Osteoblast (primary cell): ENCODE results near the gene ANKFN1. TPM values are rescaled to one million over a fixed set of nuclear protein-coding genes. Genes with fewer than 3 reads are reported as not detected.
A peak's percentile ranks its signal among the peaks of the same experiment; 100 is the strongest.

Experiments
- DNase-seq: peaks from one replicate; pipeline ENCODE4 v3.0.0; 2011; ENCODE audit warnings: low spot score, mixed read lengths; ENCODE audit not compliant: insufficient read length; ENCODE audit errors: missing footprints
- H2AFZ ChIP-seq: 2 replicates; pipeline ENCODE4 v1.6.0; 2011; ENCODE audit warnings: mild to moderate bottlenecking, low read length
- H3K27ac ChIP-seq: 2 replicates; pipeline ENCODE4 v1.5.1; 2011; ENCODE audit warnings: mild to moderate bottlenecking, low read depth, low read length, moderate library complexity
- H3K27me3 ChIP-seq: 2 replicates; pipeline ENCODE4 v1.6.0; 2012; ENCODE audit warnings: mild to moderate bottlenecking, control low read depth, inconsistent platforms, low read length, moderate library complexity; ENCODE audit not compliant: insufficient read depth
- H3K36me3 ChIP-seq: 2 replicates; pipeline ENCODE4 v1.5.1; 2011; ENCODE audit warnings: mild to moderate bottlenecking, low read length, control low read depth, moderate library complexity; ENCODE audit not compliant: insufficient read depth
- H3K4me1 ChIP-seq: 2 replicates; pipeline ENCODE4 v1.5.1; 2011; ENCODE audit warnings: mild to moderate bottlenecking, low read length, control low read depth, moderate library complexity; ENCODE audit not compliant: insufficient read depth
- H3K4me2 ChIP-seq: 2 replicates; pipeline ENCODE4 v1.6.0; 2011; ENCODE audit warnings: mild to moderate bottlenecking, low read length; ENCODE audit not compliant: insufficient read depth
- H3K4me3 ChIP-seq: fragments of 200-600 bp; sonication (generic); 3 replicates; pipeline ENCODE4 v1.5.1; 2012; ENCODE audit warnings: mild to moderate bottlenecking, low read length, inconsistent platforms; ENCODE audit not compliant: insufficient read depth
- H3K79me2 ChIP-seq: 2 replicates; pipeline ENCODE4 v1.6.0; 2012; ENCODE audit warnings: mild to moderate bottlenecking, low read length, control low read depth, inconsistent platforms; ENCODE audit not compliant: insufficient read depth
- H3K9me3 ChIP-seq: 2 replicates; pipeline ENCODE4 v1.5.1; 2011; ENCODE audit warnings: low read depth, low read length, control low read depth
- H4K20me1 ChIP-seq: 2 replicates; pipeline ENCODE4 v1.6.0; 2012; ENCODE audit warnings: mild to moderate bottlenecking, low read length, control low read depth; ENCODE audit not compliant: insufficient read depth
- CTCF ChIP-seq: IDR thresholded peaks from 2 replicates; pipeline ENCODE4 v1.5.1; 2011; ENCODE audit warnings: mild to moderate bottlenecking, low read depth, low read length, moderate library complexity; ENCODE audit errors: extremely low read depth
- total RNA-seq: library from RNA; depleted of rRNA; stranded (reverse); fragments of >200 nt; gene quantifications from 2 replicates; pipeline ENCODE4 v1.2.3, GENCODE V29; 2012

Gene ANKFN1
- total RNA-seq, 1 donor = 0.72 TPM

- Histone ChIP-seq H3K4me1 (peaks cover 4% of the 10 kb centered on the region), H3K4me2 (no peak overlapping the region), H3K4me3 (no peak overlapping the region), H3K9me3 (no peaks in the 10 kb centered on the region), H3K36me3 (no peaks in the 10 kb centered on the region), H3K79me2 (no peaks in the 10 kb centered on the region), H3K27ac (no peak overlapping the region), H4K20me1 (no peaks in the 10 kb centered on the region), H2AFZ (no peak overlapping the region), H3K27me3 (no peaks in the 10 kb centered on the region)
- no peak for DNase-seq
- no peak for TF ChIP-seq CTCF
Observed at GRCh38 chr17:56447171-56447570, 293.9 kb downstream of the ANKFN1 start.

GRCh38 chr17:56448371-56448770, 295.1 kb downstream of the ANKFN1 start:
- peaks cover 4% of the 10 kb centered on the region for H3K4me1 ChIP-seq
- H2AFZ ChIP-seq = no peak overlapping the region
- H3K36me3 ChIP-seq = no peaks in the 10 kb centered on the region
- no peak overlapping the region for H3K27ac ChIP-seq
- no peaks in the 10 kb centered on the region for H3K79me2 ChIP-seq
- TF ChIP-seq CTCF = no peak
- no peak overlapping the region for H3K4me3 ChIP-seq
- no peak for DNase-seq
- no peaks in the 10 kb centered on the region for H3K27me3 ChIP-seq
- H3K4me2 ChIP-seq = no peak overlapping the region
- H4K20me1 ChIP-seq = no peaks in the 10 kb centered on the region
- no peaks in the 10 kb centered on the region for H3K9me3 ChIP-seq

GRCh38 chr17:56449176-56449575, 295.9 kb downstream of the ANKFN1 start:
- H3K36me3 ChIP-seq = no peaks in the 10 kb centered on the region
- no peak overlapping the region for H3K4me2 ChIP-seq
- H3K9me3 ChIP-seq = no peaks in the 10 kb centered on the region
- H3K27me3 ChIP-seq = no peaks in the 10 kb centered on the region
- no peak overlapping the region for H3K27ac ChIP-seq
- no peak overlapping the region for H2AFZ ChIP-seq
- H4K20me1 ChIP-seq = no peaks in the 10 kb centered on the region
- peaks cover 4% of the 10 kb centered on the region for H3K4me1 ChIP-seq
- TF ChIP-seq CTCF = no peak
- H3K79me2 ChIP-seq = no peaks in the 10 kb centered on the region
- no peak overlapping the region for H3K4me3 ChIP-seq
- no peak for DNase-seq

- Histone ChIP-seq H3K9me3 (no peaks in the 10 kb centered on the region), H3K79me2 (no peaks in the 10 kb centered on the region), H3K4me2 (no peak overlapping the region), H3K27ac (no peak overlapping the region), H2AFZ (no peak overlapping the region), H4K20me1 (no peaks in the 10 kb centered on the region), H3K36me3 (no peaks in the 10 kb centered on the region), H3K27me3 (no peaks in the 10 kb centered on the region), H3K4me1 (peaks cover 4% of the 10 kb centered on the region), H3K4me3 (no peak overlapping the region)
- DNase-seq = peak; percentile 35
- no peak for TF ChIP-seq CTCF
Observed at GRCh38 chr17:56451629-56452028, 298.4 kb downstream of the ANKFN1 start.
